HUES64 (cell line): ENCODE data around the gene ARF1.

Source experiments
- H3K27ac ChIP-seq: 2 replicates; pipeline ENCODE4 v1.7.0; 2013; ENCODE audit warnings: low read depth, low read length, inconsistent platforms
- H3K27me3 ChIP-seq: 2 replicates; pipeline ENCODE4 v1.6.1; 2013; ENCODE audit warnings: mild to moderate bottlenecking, low read length; ENCODE audit not compliant: insufficient read depth
- H3K36me3 ChIP-seq: 2 replicates; pipeline ENCODE4 v1.6.1; 2013; ENCODE audit warnings: mild to moderate bottlenecking, low read length; ENCODE audit not compliant: insufficient read depth
- H3K4me1 ChIP-seq: 2 replicates; pipeline ENCODE4 v1.6.1; 2013; ENCODE audit warnings: mild to moderate bottlenecking, low read length, moderate library complexity; ENCODE audit not compliant: insufficient read depth
- H3K4me3 ChIP-seq: 2 replicates; pipeline ENCODE4 v1.5.1; 2013; ENCODE audit warnings: mild to moderate bottlenecking, low read length, moderate library complexity
- H3K9ac ChIP-seq: 2 replicates; pipeline ENCODE4 v1.6.1; 2013; ENCODE audit warnings: mild to moderate bottlenecking, low read depth, low read length
- H3K9me3 ChIP-seq: 2 replicates; pipeline ENCODE4 v1.6.1; 2013; ENCODE audit warnings: low read depth, low read length; ENCODE audit not compliant: insufficient read depth
- WGBS: fragments of 150-250, 120-280 bp; methylation state at CpG from one replicate; pipeline ENCODE4 v1.1.7; 2013; ENCODE audit warnings: missing lambda C conversion rate; 5-methylcytosine and 5-hydroxymethylcytosine counted together

The ARF1 gene

GRCh38 chr1:228100822-228101613 lies 18.5 kb downstream of the ARF1 start:
- H3K27me3 ChIP-seq: no peaks in the 10 kb centered on the region
- peaks cover 53% of the 10 kb centered on the region for H3K36me3 ChIP-seq
- no peaks in the 10 kb centered on the region for H3K9me3 ChIP-seq
- no peak overlapping the region for H3K27ac ChIP-seq
- no peaks in the 10 kb centered on the region for H3K4me1 ChIP-seq
- peak overlapping the region; percentile 89; the same call in 1 of the 2 replicates for H3K4me3 ChIP-seq
- no peak overlapping the region for H3K9ac ChIP-seq
- 95% methylated on average over 12 of the region's 12 CpGs for WGBS

- H3K36me3 ChIP-seq: peaks cover 58% of the 10 kb centered on the region
Measured at GRCh38 chr1:228101614-228101993, 19.1 kb downstream of the ARF1 start.

GRCh38 chr1:228101994-228102790 lies 19.7 kb downstream of the ARF1 start:
- 6% methylated on average over 73 of the region's 73 CpGs for WGBS
- H3K9ac ChIP-seq: peak overlapping the region; percentile 81
- no peaks in the 10 kb centered on the region for H3K27me3 ChIP-seq
- no peaks in the 10 kb centered on the region for H3K9me3 ChIP-seq
- no peak overlapping the region for H3K27ac ChIP-seq
- H3K36me3 ChIP-seq: peaks cover 58% of the 10 kb centered on the region
- H3K4me3 ChIP-seq: peak overlapping the region; percentile 89
- H3K4me1 ChIP-seq: no peaks in the 10 kb centered on the region

More at GRCh38 chr1:228101614-228101993, 19.1 kb downstream of the ARF1 start:
- H3K9me3 ChIP-seq: no peaks in the 10 kb centered on the region
- H3K27ac ChIP-seq: no peak overlapping the region
- H3K4me3 ChIP-seq: peak overlapping the region; percentile 89
- H3K9ac ChIP-seq: peak overlapping the region; percentile 81; the same call in 1 of the 2 replicates
- no peaks in the 10 kb centered on the region for H3K4me1 ChIP-seq
- WGBS: 72% methylated on average over 15 of the region's 15 CpGs
- no peaks in the 10 kb centered on the region for H3K27me3 ChIP-seq

GRCh38 chr1:228102791-228103620 lies 20.5 kb downstream of the ARF1 start, which contains the start of gene C1orf35:
Gene C1orf35 (minus strand): TSS chr1:228103325. CDS start chr1:228103227, 98 bp downstream.
- peaks cover 49% of the 10 kb centered on the region for H3K36me3 ChIP-seq
- peak within 1 kb of the TSS; percentile 81 for H3K9ac ChIP-seq
- H3K27ac ChIP-seq: peak within 1 kb of the TSS; percentile 90
- H3K4me1 ChIP-seq: no peaks in the 10 kb centered on the region
- peak within 1 kb of the TSS; percentile 89 for H3K4me3 ChIP-seq
- under 1% methylated on average over 104 of the region's 104 CpGs for WGBS
- no peaks in the 10 kb centered on the region for H3K9me3 ChIP-seq
- no peaks in the 10 kb centered on the region for H3K27me3 ChIP-seq

GRCh38 chr1:228104526-228105269 lies 22.2 kb downstream of the ARF1 start:
- Histone ChIP-seq H3K4me1 (no peaks in the 10 kb centered on the region), H3K9ac (no peak overlapping the region), H3K27ac (no peak overlapping the region), H3K36me3 (peaks cover 33% of the 10 kb centered on the region), H3K4me3 (no peak overlapping the region), H3K9me3 (no peaks in the 10 kb centered on the region), H3K27me3 (peaks cover 2% of the 10 kb centered on the region)
- WGBS: 85% methylated on average over 7 of the region's 7 CpGs

- 91% methylated on average over 9 of the region's 9 CpGs for WGBS
- Histone ChIP-seq H3K36me3 (peaks cover 27% of the 10 kb centered on the region), H3K4me1 (0 out of 2 replicates have a peak, but pooled peaks cover 4% of the 10 kb centered on the region), H3K9me3 (no peaks in the 10 kb centered on the region), H3K27ac (no peak overlapping the region), H3K27me3 (peaks cover 9% of the 10 kb centered on the region), H3K9ac (no peak overlapping the region), H3K4me3 (no peak overlapping the region)
Measured at GRCh38 chr1:228105270-228105995, 22.9 kb downstream of the ARF1 start.

GRCh38 chr1:228105996-228106799 lies 23.7 kb downstream of the ARF1 start:
- H3K4me1 ChIP-seq: 0 out of 2 replicates have a peak, but pooled peaks cover 5% of the 10 kb centered on the region
- WGBS: 92% methylated on average over 8 of the region's 8 CpGs
- H3K36me3 ChIP-seq: peaks cover 19% of the 10 kb centered on the region
- no peak overlapping the region for H3K9ac ChIP-seq
- no peaks in the 10 kb centered on the region for H3K9me3 ChIP-seq
- H3K4me3 ChIP-seq: no peak overlapping the region
- no peak overlapping the region for H3K27ac ChIP-seq
- peaks cover 13% of the 10 kb centered on the region for H3K27me3 ChIP-seq

GRCh38 chr1:228106800-228107054 lies 24.2 kb downstream of the ARF1 start:
- H3K9me3 ChIP-seq: no peaks in the 10 kb centered on the region
- H3K36me3 ChIP-seq: peaks cover 16% of the 10 kb centered on the region
- 97% methylated on average over 9 of the region's 9 CpGs for WGBS
- no peak overlapping the region for H3K4me3 ChIP-seq
- peaks cover 13% of the 10 kb centered on the region for H3K27me3 ChIP-seq
- no peak overlapping the region for H3K9ac ChIP-seq
- H3K27ac ChIP-seq: no peak overlapping the region
- H3K4me1 ChIP-seq: 0 out of 2 replicates have a peak, but pooled peaks cover 5% of the 10 kb centered on the region

- Histone ChIP-seq H3K4me3 (no peak overlapping the region), H3K9ac (no peak overlapping the region)
Measured at GRCh38 chr1:228107636-228108035, 25.1 kb downstream of the ARF1 start.

More at GRCh38 chr1:228107636-228108035, 25.1 kb downstream of the ARF1 start:
- H3K27ac ChIP-seq: no peak overlapping the region
- H3K36me3 ChIP-seq: peaks cover 16% of the 10 kb centered on the region
- 0 out of 2 replicates have a peak, but pooled peaks cover 5% of the 10 kb centered on the region for H3K4me1 ChIP-seq
- no peaks in the 10 kb centered on the region for H3K9me3 ChIP-seq
- peaks cover 13% of the 10 kb centered on the region for H3K27me3 ChIP-seq
- WGBS: 94% methylated on average over 19 of the region's 19 CpGs
